Liver (tissue), 3 donors: ENCODE results near the gene GAPDH.

Experiments used
- EGR1 ChIP-seq, 2 donors: IDR thresholded peaks; 2 replicates each; pipeline ENCODE4 v1.6.1; 2016 to 2018; ENCODE audit warnings: antibody characterized with exemption in 2 of 2, low read depth in 2 of 2
- FOXA1 ChIP-seq: IDR thresholded peaks from 2 replicates; pipeline ENCODE4 v1.6.1; 2016; ENCODE audit warnings: antibody characterized with exemption
- GABPA ChIP-seq, 2 donors: IDR thresholded peaks in 1 of 2; conservative IDR thresholded peaks in 1 of 2; 2 replicates each; pipeline ENCODE4 v1.6.1; 2016; ENCODE audit warnings: antibody characterized with exemption in 2 of 2, mild to moderate bottlenecking in 1 of 2, moderate library complexity in 1 of 2
- JUND ChIP-seq, 2 donors: IDR thresholded peaks; 2 replicates each; pipeline ENCODE4 v1.6.1; 2016; ENCODE audit warnings: antibody characterized with exemption in 2 of 2
- TAF1 ChIP-seq: conservative IDR thresholded peaks from 2 replicates; pipeline ENCODE4 v1.6.1; 2016; ENCODE audit warnings: antibody characterized with exemption, mild to moderate bottlenecking
- TF ChIP-seq, protein P1 (sequence below): fragments of 150-350 bp; IDR thresholded peaks from 2 replicates; pipeline ENCODE4 v1.5.1; 2017; ENCODE audit warnings: improper control_type of control experiment, low read depth, low read length; ENCODE audit not compliant: missing input control
- TF ChIP-seq, protein P2 (sequence below): IDR thresholded peaks from 2 replicates; pipeline ENCODE4 v1.6.1; 2016; ENCODE audit warnings: antibody characterized with exemption
- donor health status: healthy.
- donor health status: healthy.

DNA sequence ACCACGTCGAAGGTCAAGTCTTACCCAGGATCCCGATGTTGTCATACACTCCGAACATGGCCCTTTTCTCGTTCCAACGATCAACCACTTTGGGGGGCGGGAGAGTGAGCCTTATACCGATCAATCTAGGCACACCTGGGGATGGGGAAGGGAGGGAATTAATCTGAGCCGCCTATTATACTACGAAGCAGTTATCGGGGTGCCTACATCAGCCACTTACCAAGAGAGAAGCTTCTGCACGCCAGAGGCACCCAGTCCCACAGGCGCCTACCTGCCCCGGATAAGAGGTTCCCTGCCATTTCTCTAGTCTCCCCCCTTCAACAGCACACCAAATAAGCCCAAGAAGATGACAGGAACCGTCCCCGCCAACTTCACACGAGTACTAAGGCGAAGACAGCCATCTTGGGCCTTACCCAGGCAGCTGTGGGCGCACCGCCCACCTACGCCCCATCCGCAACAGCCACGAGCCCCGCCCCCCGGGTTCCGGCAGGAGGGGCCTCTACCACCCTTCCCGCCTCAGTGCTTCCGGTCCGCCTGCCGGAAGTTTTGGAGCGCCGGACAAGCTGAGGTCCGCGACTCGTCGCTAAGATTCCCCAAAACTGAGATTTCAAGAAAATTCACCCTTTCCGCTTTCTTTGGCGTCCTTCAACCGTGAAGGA, 41.4 kb upstream of the GAPDH start, which contains the start of gene MRPL51:
- TF ChIP-seq TAF1: no peak
- TF ChIP-seq, protein P1, sequence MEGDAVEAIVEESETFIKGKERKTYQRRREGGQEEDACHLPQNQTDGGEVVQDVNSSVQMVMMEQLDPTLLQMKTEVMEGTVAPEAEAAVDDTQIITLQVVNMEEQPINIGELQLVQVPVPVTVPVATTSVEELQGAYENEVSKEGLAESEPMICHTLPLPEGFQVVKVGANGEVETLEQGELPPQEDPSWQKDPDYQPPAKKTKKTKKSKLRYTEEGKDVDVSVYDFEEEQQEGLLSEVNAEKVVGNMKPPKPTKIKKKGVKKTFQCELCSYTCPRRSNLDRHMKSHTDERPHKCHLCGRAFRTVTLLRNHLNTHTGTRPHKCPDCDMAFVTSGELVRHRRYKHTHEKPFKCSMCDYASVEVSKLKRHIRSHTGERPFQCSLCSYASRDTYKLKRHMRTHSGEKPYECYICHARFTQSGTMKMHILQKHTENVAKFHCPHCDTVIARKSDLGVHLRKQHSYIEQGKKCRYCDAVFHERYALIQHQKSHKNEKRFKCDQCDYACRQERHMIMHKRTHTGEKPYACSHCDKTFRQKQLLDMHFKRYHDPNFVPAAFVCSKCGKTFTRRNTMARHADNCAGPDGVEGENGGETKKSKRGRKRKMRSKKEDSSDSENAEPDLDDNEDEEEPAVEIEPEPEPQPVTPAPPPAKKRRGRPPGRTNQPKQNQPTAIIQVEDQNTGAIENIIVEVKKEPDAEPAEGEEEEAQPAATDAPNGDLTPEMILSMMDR: no peak
- no peak for TF ChIP-seq JUND (IDR thresholded peaks at IDR 0.05)
- peak; percentile 96 to 99 for TF ChIP-seq GABPA (IDR thresholded peaks at IDR 0.05 in 1 of 2, conservative IDR thresholded peaks at IDR 0.05 in 1 of 2)
- no peak for TF ChIP-seq FOXA1
- TF ChIP-seq, protein P2, sequence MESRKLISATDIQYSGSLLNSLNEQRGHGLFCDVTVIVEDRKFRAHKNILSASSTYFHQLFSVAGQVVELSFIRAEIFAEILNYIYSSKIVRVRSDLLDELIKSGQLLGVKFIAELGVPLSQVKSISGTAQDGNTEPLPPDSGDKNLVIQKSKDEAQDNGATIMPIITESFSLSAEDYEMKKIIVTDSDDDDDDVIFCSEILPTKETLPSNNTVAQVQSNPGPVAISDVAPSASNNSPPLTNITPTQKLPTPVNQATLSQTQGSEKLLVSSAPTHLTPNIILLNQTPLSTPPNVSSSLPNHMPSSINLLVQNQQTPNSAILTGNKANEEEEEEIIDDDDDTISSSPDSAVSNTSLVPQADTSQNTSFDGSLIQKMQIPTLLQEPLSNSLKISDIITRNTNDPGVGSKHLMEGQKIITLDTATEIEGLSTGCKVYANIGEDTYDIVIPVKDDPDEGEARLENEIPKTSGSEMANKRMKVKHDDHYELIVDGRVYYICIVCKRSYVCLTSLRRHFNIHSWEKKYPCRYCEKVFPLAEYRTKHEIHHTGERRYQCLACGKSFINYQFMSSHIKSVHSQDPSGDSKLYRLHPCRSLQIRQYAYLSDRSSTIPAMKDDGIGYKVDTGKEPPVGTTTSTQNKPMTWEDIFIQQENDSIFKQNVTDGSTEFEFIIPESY: peak; percentile 33
- peak; percentile 30 to 50 for TF ChIP-seq EGR1 (IDR thresholded peaks at IDR 0.05; ENCODE audit: low read depth in 2 of 2)
